Adrenal gland (tissue), 5 donors: ENCODE measurements around the gene HOXA6.
A peak's percentile ranks its signal among the peaks of the same experiment; 100 is the strongest.

Source experiments
- POLR2A ChIP-seq, 2 donors: fragments of 450-650 bp; IDR thresholded peaks; one replicate each; pipeline ENCODE4 v1.6.1; 2017; ENCODE audit warnings: antibody characterized with exemption in 2 of 2, mild to moderate bottlenecking in 2 of 2, moderate library complexity in 1 of 2
- TF ChIP-seq, protein P1 (sequence below), 6 experiments: fragments of 450-650 bp in 4 of 6; fragments of 200-600 bp in 2 of 6; sonication (generic) in 1 of 6; IDR thresholded peaks; 1 replicate in 5 of 6; 2 replicates in 1 of 6; pipeline versions ENCODE4 v1.5.1 to v1.8.0; 2016 to 2021; ENCODE audit warnings: antibody characterized with exemption in 6 of 6, mild to moderate bottlenecking in 2 of 6, moderate library complexity in 1 of 6
- donor health status: DM: no; HTN: no; CAD: no.

DNA sequence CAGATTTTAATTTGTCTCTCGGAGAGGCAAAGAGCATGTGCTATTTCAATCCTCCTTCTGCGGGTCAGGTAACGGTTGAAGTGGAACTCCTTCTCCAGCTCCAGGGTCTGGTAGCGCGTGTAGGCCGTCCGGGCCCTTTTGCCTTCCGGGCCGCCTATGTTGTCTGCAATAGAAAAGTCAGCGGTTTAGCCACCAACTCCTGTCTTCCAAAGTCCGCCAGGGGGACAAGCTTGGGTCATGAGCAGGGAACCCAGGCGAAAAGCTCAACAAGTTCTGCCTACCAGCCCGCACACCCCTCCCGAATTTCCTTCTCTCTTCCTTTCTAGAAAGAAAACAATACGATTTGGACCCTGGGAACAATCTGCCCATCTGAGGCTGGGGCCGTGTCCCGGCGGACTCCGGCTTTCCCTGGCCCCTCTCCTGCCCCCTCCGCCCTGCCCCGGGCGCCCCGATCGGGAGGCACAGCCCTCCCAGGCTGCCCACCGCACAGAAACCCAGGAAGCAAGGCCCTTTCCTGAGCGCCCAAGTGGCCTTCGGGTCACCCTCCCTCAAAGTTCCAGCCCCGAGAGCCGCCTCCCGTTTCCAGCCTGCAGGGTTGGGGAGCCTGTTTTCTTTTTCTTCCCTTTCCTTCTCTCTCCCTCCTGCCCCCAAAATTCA, 5.5 kb downstream of the HOXA6 start:
- TF ChIP-seq, protein P1, sequence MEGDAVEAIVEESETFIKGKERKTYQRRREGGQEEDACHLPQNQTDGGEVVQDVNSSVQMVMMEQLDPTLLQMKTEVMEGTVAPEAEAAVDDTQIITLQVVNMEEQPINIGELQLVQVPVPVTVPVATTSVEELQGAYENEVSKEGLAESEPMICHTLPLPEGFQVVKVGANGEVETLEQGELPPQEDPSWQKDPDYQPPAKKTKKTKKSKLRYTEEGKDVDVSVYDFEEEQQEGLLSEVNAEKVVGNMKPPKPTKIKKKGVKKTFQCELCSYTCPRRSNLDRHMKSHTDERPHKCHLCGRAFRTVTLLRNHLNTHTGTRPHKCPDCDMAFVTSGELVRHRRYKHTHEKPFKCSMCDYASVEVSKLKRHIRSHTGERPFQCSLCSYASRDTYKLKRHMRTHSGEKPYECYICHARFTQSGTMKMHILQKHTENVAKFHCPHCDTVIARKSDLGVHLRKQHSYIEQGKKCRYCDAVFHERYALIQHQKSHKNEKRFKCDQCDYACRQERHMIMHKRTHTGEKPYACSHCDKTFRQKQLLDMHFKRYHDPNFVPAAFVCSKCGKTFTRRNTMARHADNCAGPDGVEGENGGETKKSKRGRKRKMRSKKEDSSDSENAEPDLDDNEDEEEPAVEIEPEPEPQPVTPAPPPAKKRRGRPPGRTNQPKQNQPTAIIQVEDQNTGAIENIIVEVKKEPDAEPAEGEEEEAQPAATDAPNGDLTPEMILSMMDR (IDR thresholded peaks at IDR 0.05): peak in 5 of 6 experiments; percentile 39 to 50 (median 45)
- peak in 1 of 2 donors; percentile 62 for TF ChIP-seq POLR2A (IDR thresholded peaks at IDR 0.05)
